GM12873 (cell line): ENCODE results near the gene PAFAH1B1.

ENCODE experiments used
- CTCF ChIP-seq: IDR thresholded peaks from 2 replicates; pipeline ENCODE4 v1.5.1; 2012; ENCODE audit warnings: low read depth, mild to moderate bottlenecking, moderate library complexity, low read length, control low read depth; ENCODE audit not compliant: insufficient read depth; ENCODE audit errors: missing control alignments

PAFAH1B1 gene

GRCh38 chr17:2602597-2603017, 9.2 kb downstream of the PAFAH1B1 start:
- no peak for TF ChIP-seq CTCF

DNA sequence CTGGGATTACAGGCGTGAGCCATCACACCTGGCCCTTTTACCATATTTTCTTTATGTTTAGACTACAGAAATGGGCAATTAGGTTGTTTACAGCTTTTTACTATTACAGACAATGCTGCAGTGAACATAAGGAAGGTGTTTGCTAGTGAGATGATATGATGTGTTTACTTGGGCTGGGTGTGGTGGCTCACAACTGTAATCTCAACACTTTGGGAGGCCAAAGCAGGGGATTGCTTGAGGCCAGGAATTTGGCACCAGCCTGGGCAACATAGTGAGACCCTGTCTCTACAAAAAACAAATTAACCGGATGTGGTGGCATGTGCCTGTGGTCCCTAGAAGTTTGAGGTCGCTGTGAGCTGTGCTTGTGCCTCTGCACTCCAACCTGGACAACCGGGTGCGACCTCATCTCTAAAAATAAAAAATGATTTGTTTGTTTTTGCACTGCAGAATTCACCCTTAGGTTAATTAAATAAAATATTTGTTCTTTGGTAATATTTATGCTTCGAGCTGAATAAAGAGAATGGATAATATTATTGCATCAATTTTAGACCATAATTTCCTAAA, 15.0 kb downstream of the PAFAH1B1 start:
- TF ChIP-seq CTCF = no peak

DNA sequence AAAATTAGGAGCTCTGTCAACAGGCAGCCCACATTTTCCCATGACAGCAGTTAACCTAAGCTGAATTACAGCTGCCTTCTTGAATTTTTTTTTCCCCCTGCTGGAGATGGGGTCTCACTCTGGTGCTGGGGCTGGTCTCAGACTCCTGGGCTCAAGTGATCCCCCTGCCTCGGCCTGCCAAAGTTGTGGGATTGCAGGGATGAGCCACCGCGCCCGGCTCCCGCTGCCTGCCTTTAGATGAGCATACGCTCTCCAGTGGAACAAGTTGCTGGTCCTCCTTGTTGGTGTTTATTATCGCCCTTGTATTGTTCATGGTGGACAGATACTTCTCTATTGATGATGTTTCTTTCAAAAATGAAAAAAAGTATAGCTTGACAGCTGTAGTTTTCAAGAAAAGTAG, 15.6 kb downstream of the PAFAH1B1 start:
- TF ChIP-seq CTCF = no peak

GRCh38 chr17:2610195-2611175, 17.0 kb downstream of the PAFAH1B1 start:
- TF ChIP-seq CTCF = no peak

DNA sequence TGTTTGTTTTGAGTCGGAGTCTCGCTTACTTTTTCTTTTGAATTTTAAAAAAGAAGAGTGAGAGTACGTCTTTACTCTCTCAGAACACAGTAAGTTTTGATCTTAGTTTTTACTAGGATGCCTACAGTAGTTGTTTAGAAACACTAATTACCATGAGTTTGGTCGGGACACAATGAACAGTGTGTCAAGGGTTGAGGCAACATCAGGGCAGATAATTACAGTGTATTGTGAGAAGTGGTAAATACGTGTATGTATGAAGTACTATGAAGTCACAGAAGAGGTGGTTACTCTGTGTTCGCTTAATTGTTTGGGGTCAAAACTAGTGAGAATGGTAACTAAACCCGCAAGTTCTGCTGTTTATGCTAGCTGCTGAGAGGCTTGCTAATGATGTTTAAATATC, 18.2 kb downstream of the PAFAH1B1 start:
- no peak for TF ChIP-seq CTCF

GRCh38 chr17:2612630-2613029, 19.2 kb downstream of the PAFAH1B1 start:
- no peak for TF ChIP-seq CTCF

DNA sequence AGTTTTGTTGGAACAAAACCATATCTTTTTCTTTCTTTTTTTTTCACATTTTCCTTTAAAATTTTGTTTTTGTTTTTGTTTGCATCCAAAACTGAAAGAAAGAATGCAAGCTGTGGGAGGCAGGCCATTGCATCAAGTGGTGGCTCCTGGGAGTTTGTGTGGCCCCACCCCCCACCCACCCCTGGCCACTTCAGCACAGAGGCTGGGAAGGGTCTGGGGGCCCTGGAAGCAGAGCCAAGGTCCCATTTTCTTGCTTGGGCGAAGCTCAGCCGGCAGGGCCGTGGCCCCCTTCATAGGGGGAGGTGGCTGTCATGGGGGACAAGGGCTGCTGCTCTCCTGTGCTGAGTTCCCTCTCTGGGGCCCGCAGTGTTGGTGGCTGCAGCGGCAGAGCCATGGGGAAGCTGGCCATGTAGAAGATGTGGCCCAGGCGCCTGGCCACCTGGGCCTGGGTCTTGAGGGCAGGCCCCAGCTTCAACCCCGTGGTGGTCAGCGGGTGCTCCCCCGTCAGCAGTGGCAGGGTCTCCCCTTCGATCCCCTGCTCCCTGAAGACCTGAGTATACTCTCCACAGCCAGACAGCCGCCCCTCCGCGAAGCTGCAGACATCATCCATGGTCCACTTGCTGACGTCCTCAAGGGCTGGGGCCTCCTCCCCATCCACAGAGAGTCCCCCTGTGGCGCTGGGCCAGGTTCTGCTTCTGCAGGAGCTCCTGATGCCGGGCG, 19.8 kb downstream of the PAFAH1B1 start:
- TF ChIP-seq CTCF = no peak
